Colonic mucosa (tissue), 4 donors: ENCODE results near the gene LRIF1. TPM values are rescaled to one million over a fixed set of nuclear protein-coding genes. Genes with fewer than 3 reads are reported as not detected.
"Not testable (repeated sequence)": the region's sequence is repeated elsewhere in the genome, so short reads cannot be mapped to it uniquely, and the experiment has no call there.

Experiments used
- DNase-seq: peaks from one replicate; pipeline ENCODE4 v3.0.0-alpha.2; 2020
- H3K27ac ChIP-seq: fragments of 200-600 bp; one replicate; pipeline ENCODE4 v1.8.0; 2021
- H3K27me3 ChIP-seq: fragments of 200-600 bp; one replicate; pipeline ENCODE4 v1.8.0; 2021
- H3K36me3 ChIP-seq: fragments of 200-600 bp; one replicate; pipeline ENCODE4 v1.8.0; 2021
- H3K4me1 ChIP-seq: fragments of 200-600 bp; one replicate; pipeline ENCODE4 v1.8.0; 2021; ENCODE audit warnings: mild to moderate bottlenecking
- H3K4me3 ChIP-seq: fragments of 200-600 bp; one replicate; pipeline ENCODE4 v1.8.0; 2021
- H3K9ac ChIP-seq, 2 donors: one replicate each; pipeline ENCODE4 v1.7.0; 2013; ENCODE audit warnings: control low read depth in 2 of 2, low read depth in 2 of 2, low read length in 2 of 2
- H3K9me3 ChIP-seq: fragments of 200-600 bp; one replicate; pipeline ENCODE4 v1.8.0; 2021
- CTCF ChIP-seq: fragments of 200-600 bp; IDR thresholded peaks from one replicate; pipeline ENCODE4 v1.8.0; 2022; ENCODE audit warnings: antibody characterized with exemption, mild to moderate bottlenecking
- intact Hi-C: fragments of 100-400 bp; cut with DNase I; formaldehyde crosslinking; loops from one replicate; pipeline ENCODE4 v1.14.1; 2022
- total RNA-seq, 2 donors: library from RNA; stranded (reverse); fragmentation: NEBNext Ultra II Directional in 1 of 2; extraction: Animal tissue kit (Norgen Biotek cat#: 25700) in 1 of 2; gene quantifications; one replicate each; pipeline ENCODE4 v1.2.1, GENCODE V29; 2021
- donor health status: healthy.
- donor health status: DM: no; HTN: no; CAD: no.
- donor health status: DM: no; HTN: no; CAD: no.

Gene LRIF1
- total RNA-seq, 2 donors from 2014 or later = 8.9 to 13.0 TPM

- H3K4me3 ChIP-seq = no peak overlapping the region
- H3K9me3 ChIP-seq = no peaks in the 10 kb centered on the region
- no peaks in the 10 kb centered on the region for H3K27me3 ChIP-seq
- H3K9ac ChIP-seq = no peak overlapping the region
- H3K36me3 ChIP-seq = no peaks in the 10 kb centered on the region
- TF ChIP-seq CTCF = no peak
- intact Hi-C loops = no loop called here
- no peak overlapping the region for H3K27ac ChIP-seq
- H3K4me1 ChIP-seq = no peaks in the 10 kb centered on the region
- DNase-seq = no peak
These were observed 15.5 kb downstream of the LRIF1 start for GRCh38 chr1:110948038-110948810.

GRCh38 chr1:110945626-110946025 is 18.1 kb downstream of the LRIF1 start:
- Histone ChIP-seq H3K9me3 (no peaks in the 10 kb centered on the region), H3K4me3 (no peak overlapping the region), H3K27ac (no peak overlapping the region), H3K4me1 (no peaks in the 10 kb centered on the region), H3K9ac (no peak overlapping the region), H3K27me3 (no peaks in the 10 kb centered on the region), H3K36me3 (no peaks in the 10 kb centered on the region)
- intact Hi-C loops = no loop called here
- TF ChIP-seq CTCF = no peak
- no peak for DNase-seq

- Histone ChIP-seq H3K9ac (no peak overlapping the region), H3K4me3 (no peak overlapping the region), H3K9me3 (no peaks in the 10 kb centered on the region), H3K36me3 (no peaks in the 10 kb centered on the region), H3K27ac (no peak overlapping the region), H3K4me1 (no peaks in the 10 kb centered on the region), H3K27me3 (no peaks in the 10 kb centered on the region)
- DNase-seq = no peak
- intact Hi-C loops = no loop called here
- TF ChIP-seq CTCF = no peak
These were observed 18.9 kb downstream of the LRIF1 start for GRCh38 chr1:110944806-110945205.

- intact Hi-C loops = no loop called here
- no peaks in the 10 kb centered on the region for H3K36me3 ChIP-seq
These were observed 27.2 kb downstream of the LRIF1 start for GRCh38 chr1:110936567-110936966.

GRCh38 chr1:110931097-110931496 is 32.6 kb downstream of the LRIF1 start:
- H3K27ac ChIP-seq, intact Hi-C loops, H3K4me1 ChIP-seq, H3K36me3 ChIP-seq, H3K4me3 ChIP-seq, H3K27me3 ChIP-seq, H3K9me3 ChIP-seq, H3K9ac ChIP-seq, DNase-seq: not testable (repeated sequence)

More at GRCh38 chr1:110936567-110936966, 27.2 kb downstream of the LRIF1 start:
- Histone ChIP-seq H3K9ac (no peak overlapping the region), H3K9me3 (no peaks in the 10 kb centered on the region), H3K4me3 (no peak overlapping the region), H3K27me3 (no peaks in the 10 kb centered on the region), H3K27ac (no peak overlapping the region), H3K4me1 (no peaks in the 10 kb centered on the region)
- TF ChIP-seq CTCF = no peak
- DNase-seq = no peak

GRCh38 chr1:110928904-110929303 is 34.8 kb downstream of the LRIF1 start:
- no peak for TF ChIP-seq CTCF
- Histone ChIP-seq H3K36me3 (no peaks in the 10 kb centered on the region), H3K27ac (no peak overlapping the region), H3K27me3 (no peaks in the 10 kb centered on the region), H3K9ac (no peak overlapping the region), H3K4me3 (no peak overlapping the region), H3K4me1 (no peaks in the 10 kb centered on the region), H3K9me3 (no peaks in the 10 kb centered on the region)
- intact Hi-C loops = no loop called here
- no peak for DNase-seq
